ENCODE data around the gene OAS2.

OAS2 gene

DNA sequence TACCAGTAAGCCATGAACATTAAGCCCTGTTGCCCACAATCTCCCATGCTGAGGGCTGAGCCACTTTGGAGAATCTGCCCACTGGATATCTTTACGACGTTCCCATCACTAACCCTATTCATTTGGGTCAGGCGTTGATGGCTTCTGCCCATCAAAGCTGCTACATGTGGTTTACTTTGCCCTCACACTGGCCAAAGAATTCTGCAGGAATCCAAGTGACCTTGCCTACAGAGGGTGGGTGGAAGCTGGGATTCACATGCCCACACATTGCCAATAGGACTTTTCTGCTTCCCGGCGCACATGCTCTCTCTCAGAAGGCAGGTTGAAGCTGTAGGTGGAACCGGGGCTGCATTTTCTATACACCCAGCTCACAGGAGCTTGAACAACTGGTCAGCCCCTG is 28.3 kb downstream of the OAS2 start:
- Mint-ChIP-seq H3K9me3 (ENCODE audit: low read depth) (peaks cover 6% of the 10 kb centered on the region), H3K4me3 (no peak overlapping the region), H3K27ac (no peak overlapping the region)

DNA sequence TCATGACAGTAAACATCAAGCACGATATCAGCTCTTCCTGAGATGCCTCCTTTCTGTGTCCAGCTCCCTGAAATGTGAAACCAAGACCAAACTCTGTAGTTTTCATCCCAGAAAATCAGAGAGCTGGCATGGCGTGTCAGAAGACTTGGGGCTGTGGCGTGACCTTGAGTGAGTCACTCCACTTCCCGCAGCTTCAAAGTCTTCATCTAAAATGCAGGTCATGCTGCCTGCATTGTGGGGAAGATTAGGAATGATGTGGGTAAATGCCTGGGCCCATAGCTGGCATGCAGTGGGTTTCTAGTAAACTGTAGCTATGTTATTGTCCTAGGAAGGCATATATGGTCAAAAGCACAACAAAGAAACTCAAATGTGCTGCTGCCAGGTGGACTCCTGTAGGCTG is 28.8 kb downstream of the OAS2 start:
- H3K27me3 Mint-ChIP-seq: no peaks in the 10 kb centered on the region
- no peaks in the 10 kb centered on the region for H3K4me1 Mint-ChIP-seq (ENCODE audit: low read depth)
- H3K27ac Mint-ChIP-seq: no peak overlapping the region
- no peak overlapping the region for H3K4me3 Mint-ChIP-seq
- H3K36me3 Mint-ChIP-seq: peaks cover 40% of the 10 kb centered on the region
- H3K9me3 Mint-ChIP-seq (ENCODE audit: low read depth): peaks cover 6% of the 10 kb centered on the region

More for the DNA sequence above, 28.3 kb downstream of the OAS2 start:
- peaks cover 34% of the 10 kb centered on the region for H3K36me3 Mint-ChIP-seq
- no peaks in the 10 kb centered on the region for H3K27me3 Mint-ChIP-seq
- H3K4me1 Mint-ChIP-seq (ENCODE audit: low read depth): no peaks in the 10 kb centered on the region

DNA sequence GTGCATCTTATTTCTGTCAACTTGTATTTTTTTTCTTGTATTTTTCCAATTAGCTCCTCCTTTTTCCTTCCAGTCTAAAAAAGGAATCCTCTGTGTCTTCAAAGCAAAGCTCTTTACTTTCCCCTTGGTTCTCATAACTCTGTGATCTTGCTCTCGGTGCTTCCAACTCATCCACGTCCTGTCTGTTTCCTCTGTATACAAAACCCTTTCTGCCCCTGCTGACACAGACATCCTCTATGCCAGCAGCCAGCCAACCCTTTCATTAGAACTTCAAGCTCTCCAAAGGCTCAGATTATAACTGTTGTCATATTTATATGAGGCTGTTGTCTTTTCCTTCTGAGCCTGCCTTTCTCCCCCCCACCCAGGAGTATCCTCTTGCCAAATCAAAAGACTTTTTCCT is 32.4 kb downstream of the OAS2 start:
- Mint-ChIP-seq H3K4me3 (no peak overlapping the region), H3K4me1 (ENCODE audit: low read depth) (no peaks in the 10 kb centered on the region), H3K36me3 (peaks cover 33% of the 10 kb centered on the region), H3K27me3 (no peaks in the 10 kb centered on the region), H3K9me3 (ENCODE audit: low read depth) (peaks cover 6% of the 10 kb centered on the region), H3K27ac (no peak overlapping the region)

DNA sequence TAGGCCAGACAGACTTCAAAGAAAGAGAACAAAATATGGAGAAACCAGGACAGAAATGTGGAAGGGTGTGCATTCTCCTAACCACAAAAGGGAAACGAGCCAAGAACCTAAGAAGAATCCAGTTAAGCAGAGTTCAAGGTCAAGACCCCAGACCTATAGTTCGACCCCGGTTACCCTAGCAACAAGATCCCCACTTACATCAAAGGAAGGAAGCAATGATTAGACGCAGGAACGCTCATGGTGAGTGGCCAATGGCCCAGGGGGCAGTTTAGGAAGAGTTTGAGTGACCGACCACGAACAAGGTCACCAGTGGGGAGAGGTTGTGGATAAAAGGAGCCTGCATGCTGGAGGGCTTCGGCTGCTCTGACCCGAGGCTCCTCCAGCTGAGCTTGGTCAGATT is 36.2 kb downstream of the OAS2 start:
- Mint-ChIP-seq H3K9me3 (ENCODE audit: low read depth) (peaks cover 6% of the 10 kb centered on the region), H3K4me1 (ENCODE audit: low read depth) (no peaks in the 10 kb centered on the region), H3K27ac (no peak overlapping the region), H3K36me3 (peaks cover 23% of the 10 kb centered on the region), H3K4me3 (no peak overlapping the region), H3K27me3 (no peaks in the 10 kb centered on the region)

DNA sequence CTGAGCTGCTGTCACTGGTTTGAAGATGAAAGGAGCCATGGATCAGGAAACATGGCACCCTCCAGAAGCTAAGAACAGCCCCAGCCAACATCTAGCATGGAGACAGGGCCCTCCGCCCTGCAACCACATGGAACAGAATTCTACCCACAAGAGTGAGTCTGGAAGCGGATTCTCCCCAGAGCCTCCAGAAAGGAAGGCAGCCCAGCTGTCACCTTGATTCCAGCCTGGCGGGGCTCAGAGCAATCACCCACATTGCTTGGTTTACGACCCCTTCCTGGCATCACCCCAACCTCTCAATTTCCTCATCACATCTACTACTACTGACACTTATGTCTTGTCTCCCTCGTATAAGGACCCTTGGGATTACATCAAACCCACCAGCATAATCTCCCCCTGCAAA is 38.5 kb downstream of the OAS2 start:
- Mint-ChIP-seq H3K4me3 (no peak overlapping the region), H3K36me3 (peaks cover 4% of the 10 kb centered on the region), H3K9me3 (ENCODE audit: low read depth) (no peaks in the 10 kb centered on the region)

DNA sequence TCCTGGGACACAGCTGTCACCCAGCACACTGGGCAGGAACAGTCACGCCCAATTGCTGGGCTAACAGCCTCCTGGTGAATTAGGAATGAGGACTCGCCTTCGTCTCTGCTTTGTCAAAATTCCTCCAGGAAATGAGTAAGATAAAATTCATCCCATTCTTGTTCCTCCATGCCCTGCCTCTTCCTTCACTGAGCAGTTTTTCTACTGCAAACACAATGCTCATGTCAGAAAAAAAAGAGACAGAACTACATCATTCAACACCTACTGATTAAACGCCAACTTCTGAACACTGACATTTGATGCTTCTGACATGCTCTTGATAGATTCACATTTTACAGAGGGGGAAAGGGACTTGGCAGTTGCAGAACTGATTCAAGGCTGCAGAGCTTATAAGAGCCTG is 40.7 kb downstream of the OAS2 start:
- no peaks in the 10 kb centered on the region for H3K27me3 Mint-ChIP-seq
- no peaks in the 10 kb centered on the region for H3K36me3 Mint-ChIP-seq
- H3K9me3 Mint-ChIP-seq (ENCODE audit: low read depth): no peaks in the 10 kb centered on the region
- no peak overlapping the region for H3K27ac Mint-ChIP-seq
- H3K4me3 Mint-ChIP-seq: no peak overlapping the region
- no peaks in the 10 kb centered on the region for H3K4me1 Mint-ChIP-seq (ENCODE audit: low read depth)

More for the DNA sequence above, 38.5 kb downstream of the OAS2 start:
- H3K27me3 Mint-ChIP-seq: no peaks in the 10 kb centered on the region
- H3K27ac Mint-ChIP-seq: no peak overlapping the region
- H3K4me1 Mint-ChIP-seq (ENCODE audit: low read depth): no peaks in the 10 kb centered on the region

DNA sequence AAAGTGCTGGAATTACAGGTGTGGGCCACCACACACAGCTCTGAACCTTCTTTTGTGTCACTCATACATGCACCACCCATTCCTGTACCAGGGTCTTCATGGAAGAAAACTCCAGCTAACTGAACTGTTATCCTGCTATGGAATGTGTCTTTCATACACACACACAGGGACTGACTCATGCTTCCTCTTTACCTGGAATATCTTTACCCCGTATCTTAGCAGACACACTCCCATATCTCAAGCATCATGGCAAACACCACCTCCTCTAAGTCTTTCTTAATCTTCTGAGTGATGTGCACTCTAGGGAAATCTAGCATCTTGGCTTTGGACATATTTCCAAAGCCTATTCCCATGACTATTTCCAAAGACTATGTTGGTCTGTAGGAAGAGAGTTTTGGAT is 43.2 kb downstream of the OAS2 start:
- H3K27me3 Mint-ChIP-seq: no peaks in the 10 kb centered on the region
- no peaks in the 10 kb centered on the region for H3K9me3 Mint-ChIP-seq (ENCODE audit: low read depth)
- H3K27ac Mint-ChIP-seq: no peak overlapping the region

DNA sequence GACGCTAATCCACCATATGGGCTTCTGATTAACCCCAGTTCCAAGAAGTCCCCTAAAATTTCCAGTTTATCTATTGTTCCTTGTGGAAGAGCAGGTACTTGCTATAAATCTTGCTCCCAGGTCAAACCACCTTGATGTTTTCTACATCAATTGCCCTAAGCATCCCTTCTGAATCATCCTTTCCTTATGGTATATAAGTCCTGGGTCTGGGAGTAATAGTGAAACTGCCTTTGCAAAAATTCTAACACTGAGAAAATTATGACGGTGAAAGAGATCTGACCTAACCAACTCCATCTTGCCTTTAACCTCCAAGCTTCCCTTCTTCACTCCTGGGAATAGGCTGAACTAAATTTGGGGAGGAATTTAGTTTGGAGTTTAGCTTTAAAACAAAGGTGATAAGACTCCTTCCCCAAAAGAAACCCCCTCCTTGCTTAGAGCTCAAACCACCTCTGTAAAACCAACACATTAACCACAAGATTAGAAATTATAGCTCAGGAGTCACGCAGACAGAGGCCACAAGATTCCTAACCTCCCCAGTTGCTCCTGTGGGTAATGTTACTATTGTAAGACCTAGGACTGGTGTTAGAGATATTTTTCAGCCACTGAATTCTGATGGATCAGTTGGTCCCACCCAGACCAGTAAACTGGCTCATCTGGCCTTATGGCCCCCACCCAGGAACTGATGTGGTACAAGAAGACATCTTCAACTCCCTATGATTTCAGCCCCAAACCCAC is 44.4 kb downstream of the OAS2 start:
- no peak overlapping the region for H3K4me3 Mint-ChIP-seq
- no peaks in the 10 kb centered on the region for H3K9me3 Mint-ChIP-seq (ENCODE audit: low read depth)
- H3K4me1 Mint-ChIP-seq (ENCODE audit: low read depth): no peaks in the 10 kb centered on the region
- H3K27me3 Mint-ChIP-seq: no peaks in the 10 kb centered on the region
- H3K36me3 Mint-ChIP-seq: no peaks in the 10 kb centered on the region
- H3K27ac Mint-ChIP-seq: no peak overlapping the region

More for the DNA sequence above, 43.2 kb downstream of the OAS2 start:
- Mint-ChIP-seq H3K4me3 (no peak overlapping the region), H3K4me1 (ENCODE audit: low read depth) (no peaks in the 10 kb centered on the region), H3K36me3 (no peaks in the 10 kb centered on the region)

DNA sequence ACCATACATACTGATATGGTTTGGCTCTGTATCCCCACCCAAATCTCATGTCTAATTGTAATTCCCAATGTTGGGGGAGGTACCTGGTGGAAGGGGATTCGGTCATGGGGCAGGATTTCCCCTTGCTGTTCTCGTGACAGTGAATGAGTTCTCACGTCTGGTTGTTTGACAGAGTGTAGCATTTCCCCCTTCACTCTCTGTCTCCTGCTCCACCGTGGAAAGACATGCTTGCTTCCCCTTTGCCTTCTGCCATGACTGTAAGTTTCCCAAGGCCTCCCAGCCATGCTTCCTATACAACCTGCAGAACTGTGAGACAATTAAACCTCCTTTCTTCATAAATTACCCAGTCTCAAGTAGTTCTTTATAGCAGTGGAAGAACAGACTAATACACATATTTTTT is 49.4 kb downstream of the OAS2 start:
- Mint-ChIP-seq H3K4me1 (ENCODE audit: low read depth) (peaks cover 3% of the 10 kb centered on the region), H3K9me3 (ENCODE audit: low read depth) (no peaks in the 10 kb centered on the region), H3K36me3 (no peaks in the 10 kb centered on the region), H3K27ac (no peak overlapping the region), H3K4me3 (no peak overlapping the region), H3K27me3 (peaks cover 7% of the 10 kb centered on the region)

DNA sequence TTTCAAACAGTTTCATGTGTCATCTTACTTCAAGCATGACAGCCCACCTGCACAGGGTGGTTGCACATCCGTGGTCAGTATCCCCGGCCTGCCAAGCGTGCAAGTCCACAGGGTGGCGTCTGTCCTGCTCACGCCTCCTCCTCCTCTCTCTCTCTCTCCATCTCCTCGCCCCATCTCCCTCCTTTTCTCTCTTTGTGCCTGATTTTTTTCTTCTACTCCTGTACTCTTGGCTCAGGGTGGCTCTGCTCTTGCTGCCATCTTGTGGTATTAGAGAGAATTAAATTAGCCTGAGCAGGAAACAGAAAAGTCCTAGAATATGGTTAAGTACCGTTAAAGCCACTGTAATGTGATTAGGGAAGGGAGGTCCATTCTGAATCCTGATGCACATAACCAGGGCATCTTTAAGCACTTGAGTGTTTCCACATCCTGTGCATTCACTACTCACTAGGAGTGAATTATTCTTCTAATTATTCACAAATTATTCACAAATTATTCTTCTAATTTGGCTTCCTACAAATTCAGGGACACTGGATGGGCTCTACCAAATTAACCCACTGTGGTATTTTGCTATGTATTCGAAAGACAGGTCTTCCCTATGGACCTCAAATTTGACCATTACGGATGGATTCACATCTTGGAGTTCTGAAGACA is 52.7 kb downstream of the OAS2 start:
- H3K4me1 Mint-ChIP-seq (ENCODE audit: low read depth): peaks cover 3% of the 10 kb centered on the region
- peaks cover 7% of the 10 kb centered on the region for H3K27me3 Mint-ChIP-seq
- no peaks in the 10 kb centered on the region for H3K9me3 Mint-ChIP-seq (ENCODE audit: low read depth)
- H3K27ac Mint-ChIP-seq: no peak overlapping the region
- no peak overlapping the region for H3K4me3 Mint-ChIP-seq
- no peaks in the 10 kb centered on the region for H3K36me3 Mint-ChIP-seq

DNA sequence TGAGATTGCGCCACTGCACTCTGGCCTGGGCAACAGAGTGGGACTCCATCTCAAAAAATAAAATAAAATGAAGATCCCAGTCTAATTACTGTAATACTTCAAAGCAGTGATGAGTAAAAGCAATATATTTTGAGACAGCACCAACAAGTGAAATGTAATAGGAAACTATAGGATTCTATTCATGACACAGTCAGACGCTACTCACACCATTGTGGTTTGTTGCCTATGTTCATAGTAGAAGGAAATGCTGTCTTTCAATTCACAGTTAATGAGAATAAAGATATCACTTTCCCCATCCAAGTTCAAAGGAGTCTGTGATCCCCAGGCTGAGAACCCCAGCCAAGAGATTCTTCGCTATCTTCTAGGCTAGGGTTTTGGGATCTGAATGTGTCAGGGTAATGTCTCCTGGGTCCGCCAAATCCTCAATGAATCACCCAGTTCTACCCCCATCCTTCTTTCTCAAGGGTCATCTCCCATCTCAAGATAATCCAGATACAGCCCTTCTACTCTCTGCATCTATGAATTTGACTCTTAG is 61.7 kb downstream of the OAS2 start:
- no peaks in the 10 kb centered on the region for H3K4me1 Mint-ChIP-seq (ENCODE audit: low read depth)
- H3K27me3 Mint-ChIP-seq: no peaks in the 10 kb centered on the region
- H3K27ac Mint-ChIP-seq: no peak overlapping the region
- no peak overlapping the region for H3K4me3 Mint-ChIP-seq
- H3K36me3 Mint-ChIP-seq: no peaks in the 10 kb centered on the region
- H3K9me3 Mint-ChIP-seq (ENCODE audit: low read depth): no peaks in the 10 kb centered on the region

DNA sequence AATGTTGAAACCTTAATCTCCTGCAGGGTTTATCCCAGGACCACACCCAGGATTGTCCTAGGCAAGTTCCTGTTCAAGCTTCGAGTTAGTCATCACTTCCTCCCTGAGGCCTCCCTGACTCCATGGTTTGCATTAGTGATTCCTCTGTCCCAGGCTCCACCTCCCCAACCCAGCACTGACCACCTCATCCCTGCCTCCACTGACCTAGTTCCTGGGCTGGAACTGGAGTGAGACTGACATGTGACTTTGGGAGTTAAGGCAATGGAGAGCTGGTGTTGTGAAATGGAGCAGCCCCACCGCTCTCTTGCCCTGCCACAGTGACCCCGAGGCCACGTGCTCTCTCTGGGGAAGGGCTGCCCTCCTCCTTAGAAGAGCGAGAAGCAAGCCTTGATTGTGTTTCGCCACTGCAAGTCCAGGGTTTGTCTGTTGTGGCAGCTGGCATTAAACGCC is 62.4 kb downstream of the OAS2 start:
- H3K4me1 Mint-ChIP-seq (ENCODE audit: low read depth): no peaks in the 10 kb centered on the region
- no peaks in the 10 kb centered on the region for H3K36me3 Mint-ChIP-seq
- no peak overlapping the region for H3K4me3 Mint-ChIP-seq
- H3K9me3 Mint-ChIP-seq (ENCODE audit: low read depth): no peaks in the 10 kb centered on the region
- no peak overlapping the region for H3K27ac Mint-ChIP-seq
- H3K27me3 Mint-ChIP-seq: no peaks in the 10 kb centered on the region

DNA sequence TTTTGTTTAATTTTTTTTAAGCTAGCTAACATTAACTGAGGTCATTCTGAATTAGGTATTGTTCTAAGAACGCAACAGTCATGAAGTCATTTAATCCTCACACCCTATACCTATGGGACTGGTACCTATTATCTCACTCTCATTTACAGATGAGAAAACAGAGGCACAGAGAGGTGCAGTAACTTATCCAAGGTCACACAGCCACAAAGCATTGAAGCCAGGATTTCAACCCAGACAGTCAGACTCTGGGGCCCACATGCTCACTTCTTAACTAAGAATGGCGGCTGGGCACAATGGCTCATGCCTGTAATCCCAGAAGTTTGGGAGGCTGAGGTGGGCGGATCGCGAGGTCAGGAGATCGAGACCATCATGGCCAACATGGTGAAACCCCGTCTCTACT is 63.2 kb downstream of the OAS2 start:
- Mint-ChIP-seq H3K27me3 (no peaks in the 10 kb centered on the region), H3K36me3 (no peaks in the 10 kb centered on the region), H3K4me1 (ENCODE audit: low read depth) (no peaks in the 10 kb centered on the region), H3K27ac (no peak overlapping the region), H3K4me3 (no peak overlapping the region), H3K9me3 (ENCODE audit: low read depth) (no peaks in the 10 kb centered on the region)

DNA sequence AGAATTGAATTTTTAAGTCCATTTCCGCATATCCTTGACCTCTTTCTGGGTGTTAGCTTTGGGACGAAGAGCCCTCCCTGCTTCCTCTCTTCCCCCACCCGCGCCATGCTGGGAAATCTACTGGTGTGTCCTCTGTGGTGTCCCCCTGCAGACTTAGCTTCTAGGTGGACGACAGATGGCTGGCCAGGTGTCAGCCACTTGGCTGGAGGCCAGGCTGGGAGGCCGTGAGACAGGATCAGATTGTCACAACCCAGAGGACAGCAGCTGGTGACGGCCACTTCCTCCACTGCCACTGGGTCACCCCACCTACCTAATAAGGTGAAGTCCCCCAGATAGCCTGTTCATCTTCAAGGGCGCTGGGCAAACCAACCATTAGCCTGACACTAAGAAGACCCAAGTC is 64.9 kb downstream of the OAS2 start:
- H3K4me3 Mint-ChIP-seq: no peak overlapping the region
- H3K27ac Mint-ChIP-seq: no peak overlapping the region
- H3K27me3 Mint-ChIP-seq: no peaks in the 10 kb centered on the region
- no peaks in the 10 kb centered on the region for H3K9me3 Mint-ChIP-seq (ENCODE audit: low read depth)
- no peaks in the 10 kb centered on the region for H3K36me3 Mint-ChIP-seq
- no peaks in the 10 kb centered on the region for H3K4me1 Mint-ChIP-seq (ENCODE audit: low read depth)

DNA sequence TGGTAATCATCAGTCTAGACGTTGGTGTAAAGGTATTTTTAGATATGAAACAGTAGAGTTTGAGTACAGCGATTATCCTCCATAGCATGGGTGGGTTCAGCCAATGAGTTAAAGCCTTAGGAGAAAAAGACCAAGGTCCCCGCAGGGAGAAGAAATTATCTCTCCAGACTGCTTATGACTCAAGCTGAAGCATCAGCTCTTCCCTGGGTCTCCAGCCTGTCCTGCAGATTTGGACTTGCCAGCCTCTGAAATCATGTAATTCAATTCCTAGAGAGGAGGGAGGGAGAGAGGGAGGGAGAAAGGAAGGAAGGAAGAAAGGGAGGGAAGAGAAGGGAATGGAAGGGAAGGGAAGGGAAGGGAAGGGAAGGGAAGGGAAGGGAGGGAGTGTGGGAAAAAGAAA is 66.2 kb downstream of the OAS2 start:
- Mint-ChIP-seq H3K9me3 (ENCODE audit: low read depth) (no peaks in the 10 kb centered on the region), H3K4me1 (ENCODE audit: low read depth) (peaks cover 4% of the 10 kb centered on the region), H3K36me3 (no peaks in the 10 kb centered on the region), H3K27ac (no peak overlapping the region), H3K27me3 (no peaks in the 10 kb centered on the region), H3K4me3 (no peak overlapping the region)
